ENCODE data around the gene BCAR3. TPM values are rescaled to one million over a fixed set of nuclear protein-coding genes. Genes with fewer than 3 reads are reported as not detected.

BCAR3 gene
- total RNA-seq, 3 donors from 2014 or later (not counting 1 experiment from before 2014, with no cell fraction given): 0.52 to 6.5 (median 2.4) TPM

- intact Hi-C loops (cut with micrococcal nuclease): no loop called here
- no peak overlapping the region for H3K4me3 ChIP-seq (ENCODE audit: low read length)
- DNase-seq: no peak
- H3K4me1 ChIP-seq (ENCODE audit: control insufficient read depth, insufficient read depth, low read length): peaks cover 26% of the 10 kb centered on the region
- H3K36me3 ChIP-seq (ENCODE audit: control insufficient read depth, insufficient read depth, low read length): no peaks in the 10 kb centered on the region
- Mint-ChIP-seq H3K4me3 (no peak overlapping the region), H3K4me1 (no peaks in the 10 kb centered on the region), H3K9me3 (no peaks in the 10 kb centered on the region), H3K27ac (no peak overlapping the region), H3K36me3 (no peaks in the 10 kb centered on the region), H3K27me3 (ENCODE audit: low read depth in 2 of 2) (no peaks in the 10 kb centered on the region)
- no peak for ATAC-seq
- H3K9me3 ChIP-seq (ENCODE audit: control insufficient read depth, insufficient read depth, low read length): no peaks in the 10 kb centered on the region
- no peak for TF ChIP-seq CTCF (IDR thresholded peaks at IDR 0.05)
- 56% methylated on average over 2 of the region's 2 CpGs for WGBS (ENCODE audit: insufficient coverage)
- no peaks in the 10 kb centered on the region for H3K27me3 ChIP-seq (ENCODE audit: control insufficient read depth, insufficient read depth, low read length)
- H3K27ac ChIP-seq (ENCODE audit: low read length): no peak overlapping the region
Observed at GRCh38 chr1:93695411-93696005, 13.9 kb upstream of the BCAR3 start.

GRCh38 chr1:93694819-93695218 lies 13.2 kb upstream of the BCAR3 start:
- TF ChIP-seq CTCF (IDR thresholded peaks at IDR 0.05): no peak
- no peak overlapping the region for H3K27ac ChIP-seq (ENCODE audit: low read length)
- Mint-ChIP-seq H3K4me1 (no peaks in the 10 kb centered on the region), H3K9me3 (no peaks in the 10 kb centered on the region), H3K27ac (no peak overlapping the region), H3K27me3 (ENCODE audit: low read depth in 2 of 2) (no peaks in the 10 kb centered on the region), H3K4me3 (no peak overlapping the region), H3K36me3 (no peaks in the 10 kb centered on the region)
- peaks cover 26% of the 10 kb centered on the region for H3K4me1 ChIP-seq (ENCODE audit: control insufficient read depth, insufficient read depth, low read length)
- DNase-seq: no peak
- no peak overlapping the region for H3K4me3 ChIP-seq (ENCODE audit: low read length)
- WGBS (ENCODE audit: insufficient coverage): 75% methylated on average over 3 of the region's 3 CpGs
- intact Hi-C loops (cut with micrococcal nuclease): no loop called here
- no peaks in the 10 kb centered on the region for H3K9me3 ChIP-seq (ENCODE audit: control insufficient read depth, insufficient read depth, low read length)
- H3K27me3 ChIP-seq (ENCODE audit: control insufficient read depth, insufficient read depth, low read length): no peaks in the 10 kb centered on the region
- H3K36me3 ChIP-seq (ENCODE audit: control insufficient read depth, insufficient read depth, low read length): no peaks in the 10 kb centered on the region
- no peak for ATAC-seq

- no peak for ATAC-seq
- WGBS (ENCODE audit: insufficient coverage): 90% methylated on average over 7 of the region's 7 CpGs
- Mint-ChIP-seq H3K9me3 (no peaks in the 10 kb centered on the region), H3K36me3 (no peaks in the 10 kb centered on the region), H3K4me1 (no peaks in the 10 kb centered on the region), H3K27me3 (ENCODE audit: low read depth in 2 of 2) (no peaks in the 10 kb centered on the region), H3K27ac (no peak overlapping the region), H3K4me3 (no peak overlapping the region)
- intact Hi-C loops (cut with micrococcal nuclease): no loop called here
- H3K4me3 ChIP-seq (ENCODE audit: low read length): no peak overlapping the region
- peaks cover 26% of the 10 kb centered on the region for H3K4me1 ChIP-seq (ENCODE audit: control insufficient read depth, insufficient read depth, low read length)
- TF ChIP-seq CTCF (IDR thresholded peaks at IDR 0.05): no peak
- DNase-seq: no peak
- H3K27me3 ChIP-seq (ENCODE audit: control insufficient read depth, insufficient read depth, low read length): no peaks in the 10 kb centered on the region
- no peaks in the 10 kb centered on the region for H3K36me3 ChIP-seq (ENCODE audit: control insufficient read depth, insufficient read depth, low read length)
- H3K27ac ChIP-seq (ENCODE audit: low read length): no peak overlapping the region
- H3K9me3 ChIP-seq (ENCODE audit: control insufficient read depth, insufficient read depth, low read length): no peaks in the 10 kb centered on the region
Observed at GRCh38 chr1:93694039-93694438, 12.4 kb upstream of the BCAR3 start.

GRCh38 chr1:93692983-93693591 lies 11.4 kb upstream of the BCAR3 start:
- Histone ChIP-seq H3K4me1 (ENCODE audit: control insufficient read depth, insufficient read depth, low read length) (peaks cover 26% of the 10 kb centered on the region), H3K4me3 (ENCODE audit: low read length) (no peak overlapping the region), H3K9me3 (ENCODE audit: control insufficient read depth, insufficient read depth, low read length) (no peaks in the 10 kb centered on the region), H3K27me3 (ENCODE audit: control insufficient read depth, insufficient read depth, low read length) (no peaks in the 10 kb centered on the region), H3K36me3 (ENCODE audit: control insufficient read depth, insufficient read depth, low read length) (no peaks in the 10 kb centered on the region), H3K27ac (ENCODE audit: low read length) (peak overlapping the region; percentile 20)
- Mint-ChIP-seq H3K4me1 (no peaks in the 10 kb centered on the region), H3K36me3 (no peaks in the 10 kb centered on the region), H3K27me3 (ENCODE audit: low read depth in 2 of 2) (no peaks in the 10 kb centered on the region), H3K4me3 (no peak overlapping the region), H3K27ac (no peak overlapping the region), H3K9me3 (no peaks in the 10 kb centered on the region)
- TF ChIP-seq CTCF (IDR thresholded peaks at IDR 0.05): no peak
- 50% methylated on average over 7 of the region's 7 CpGs for WGBS (ENCODE audit: insufficient coverage)
- peak in 2 of 3 donors; percentile 50 to 53 for ATAC-seq
- peak in 1 of 2 donors; percentile 14 for DNase-seq
- intact Hi-C loops (cut with micrococcal nuclease): no loop called here

All from natural killer cell (primary cell).